SKM-1 (cell line): ENCODE measurements around the gene AGRN.
"Not testable (repeated sequence)": the region's sequence is repeated elsewhere in the genome, so short reads cannot be mapped to it uniquely, and the experiment has no call there.

Experiments
- DNase-seq: peaks from one replicate; lab custom pipeline; 2025; ENCODE audit not compliant: unreplicated experiment; lab: John Stamatoyannopoulos, UW

AGRN gene

DNA sequence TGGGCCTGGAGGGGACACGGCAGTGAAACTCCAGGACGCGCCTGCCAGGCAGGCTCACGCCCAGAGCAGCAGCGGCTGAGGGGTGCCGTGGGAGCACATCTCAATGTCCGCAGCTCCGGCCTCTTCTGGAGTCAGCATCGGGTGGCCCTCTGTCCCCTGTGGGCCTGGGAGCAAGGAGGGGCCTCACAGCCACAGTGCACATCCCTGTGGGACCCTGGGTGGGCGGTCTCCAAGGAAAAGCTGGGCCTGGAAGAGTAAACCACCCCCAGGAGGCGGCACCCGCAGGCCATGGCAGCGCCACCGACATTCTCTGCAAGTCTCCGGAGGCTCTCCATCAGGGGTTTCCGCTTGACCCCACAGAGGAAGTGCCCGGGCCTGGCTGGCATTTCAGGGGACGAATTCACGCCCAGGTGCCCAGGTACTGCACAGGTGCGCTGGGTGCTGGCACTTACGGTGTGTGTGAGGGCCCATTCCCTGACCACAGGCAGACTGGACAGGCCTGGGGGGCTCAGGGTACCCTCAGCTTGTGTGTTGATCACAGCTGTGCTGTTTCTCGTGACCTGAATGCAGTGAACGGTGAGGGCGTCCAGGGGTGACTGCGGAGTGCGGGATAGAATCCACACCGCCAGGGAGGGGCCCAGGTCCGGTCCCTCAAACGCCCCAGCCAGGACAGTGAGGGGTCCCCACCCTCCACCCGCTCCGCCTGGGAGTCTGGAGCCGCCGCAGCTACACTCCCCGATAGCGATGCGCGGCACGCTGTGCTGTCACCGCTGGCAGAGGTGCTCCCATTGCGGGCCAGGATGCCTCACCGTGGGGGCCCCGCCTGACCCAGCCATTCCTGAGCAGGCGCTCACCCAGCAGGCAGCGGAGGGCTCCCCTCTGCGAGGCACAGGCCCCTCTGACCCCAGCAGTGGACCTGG lies 70.8 kb downstream of the AGRN start:
- no peak for DNase-seq

DNA sequence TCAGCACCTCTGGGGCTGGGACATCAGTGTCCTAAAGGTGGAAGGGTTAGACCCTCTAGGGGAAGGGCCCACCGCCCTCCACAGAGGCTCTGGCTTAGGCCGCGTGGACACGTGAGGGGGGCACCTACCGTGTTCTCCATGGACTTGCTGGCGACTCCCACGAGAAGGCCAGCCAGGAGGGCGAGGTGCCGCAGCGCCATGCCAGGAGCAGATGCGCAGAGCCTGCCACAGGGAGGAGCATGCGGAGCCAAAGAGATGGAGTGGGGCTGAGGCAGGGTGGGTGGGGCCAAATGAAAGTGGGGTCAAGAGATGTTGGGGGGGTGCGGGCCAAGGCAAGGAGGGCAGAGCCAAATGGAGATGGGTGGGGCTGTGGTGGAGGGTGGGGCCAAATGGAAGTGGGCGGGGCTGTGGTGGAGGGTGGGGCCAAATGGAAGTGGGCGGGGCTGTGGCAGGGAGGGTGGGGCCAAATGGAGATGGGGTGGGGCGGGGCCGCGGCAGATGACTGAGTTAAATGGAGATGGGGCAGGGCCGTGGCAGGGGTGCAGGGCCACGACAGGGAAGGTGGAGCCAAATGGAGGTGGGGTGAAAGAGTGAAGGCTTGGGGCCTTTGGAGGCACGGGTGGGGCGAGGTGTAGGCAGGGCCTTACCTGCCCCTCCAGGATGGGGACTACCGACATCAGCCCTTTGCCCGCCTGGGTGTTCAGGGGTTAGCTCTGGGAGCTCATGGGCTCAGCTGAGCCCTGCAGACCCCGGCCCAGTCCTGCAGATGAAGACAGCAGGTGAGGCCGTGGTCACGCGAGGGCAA lies 71.6 kb downstream of the AGRN start:
- no peak for DNase-seq

DNA sequence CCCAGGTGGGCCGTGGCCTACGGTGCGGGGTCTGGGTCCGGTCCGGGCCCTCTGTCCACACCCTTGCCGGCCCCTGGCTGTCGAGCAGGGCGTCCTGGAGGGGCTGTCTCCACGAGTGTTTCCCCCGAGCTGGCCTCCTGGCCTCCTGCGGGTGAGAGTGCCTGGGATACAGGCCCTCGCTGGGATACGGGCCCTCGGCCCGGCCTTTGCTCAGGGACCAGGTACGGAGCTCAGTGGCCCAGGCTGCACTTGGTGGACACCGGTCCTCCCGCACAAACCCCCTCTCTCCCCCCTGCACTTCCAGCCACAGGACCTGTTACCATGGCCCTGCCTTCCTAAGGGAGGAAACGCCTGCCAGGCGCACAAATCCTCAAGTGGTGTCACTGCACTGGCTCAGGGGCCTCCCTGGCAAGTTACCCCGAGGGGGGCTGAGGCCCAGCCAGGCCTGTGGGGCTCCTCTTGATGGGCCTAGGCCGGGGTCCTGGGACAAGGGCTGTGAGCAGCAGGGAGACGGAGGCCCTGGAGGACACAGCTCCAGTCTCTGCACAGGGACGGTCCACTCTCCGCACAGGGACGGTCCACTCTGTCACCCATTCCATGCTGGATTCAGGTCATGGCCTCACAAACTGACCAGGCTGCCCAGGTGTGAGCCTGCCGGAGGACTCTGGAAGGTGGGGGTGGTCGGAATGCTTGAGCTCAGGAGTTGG lies 72.4 kb downstream of the AGRN start:
- DNase-seq = no peak

DNA sequence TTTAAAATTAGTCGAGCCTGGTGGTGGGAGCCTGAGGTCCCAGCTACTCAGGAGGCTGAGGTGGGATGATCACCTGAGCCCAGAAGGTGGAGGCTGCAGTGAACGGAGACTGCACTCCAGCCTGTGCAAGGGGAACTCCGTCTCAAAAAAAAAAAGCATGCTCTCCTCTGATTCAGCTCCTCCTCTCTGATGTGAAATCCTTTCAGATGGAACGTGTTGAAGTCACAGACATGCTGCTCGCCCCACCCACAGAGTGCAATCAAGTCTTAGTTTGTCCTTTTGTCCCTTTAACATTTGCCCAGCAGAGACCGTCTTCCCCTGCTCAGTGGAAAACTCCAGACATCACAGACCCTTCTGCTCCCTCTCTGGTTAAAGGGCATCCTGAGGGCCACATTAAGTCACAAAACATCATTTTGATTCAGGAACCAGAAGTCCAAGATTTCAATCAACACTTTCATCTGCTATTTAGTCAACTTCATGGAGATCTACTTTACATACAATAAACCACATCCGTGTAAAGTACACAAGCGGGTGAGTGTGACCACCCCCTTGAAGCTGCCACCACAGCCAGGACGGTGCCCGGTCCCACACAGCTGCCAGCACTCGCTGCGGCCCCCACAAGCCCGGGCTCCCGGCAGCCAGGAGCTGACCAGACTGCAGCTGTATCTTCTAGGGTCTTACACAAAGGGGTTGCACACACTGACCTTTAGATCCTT lies 73.1 kb downstream of the AGRN start:
- no peak for DNase-seq

DNA sequence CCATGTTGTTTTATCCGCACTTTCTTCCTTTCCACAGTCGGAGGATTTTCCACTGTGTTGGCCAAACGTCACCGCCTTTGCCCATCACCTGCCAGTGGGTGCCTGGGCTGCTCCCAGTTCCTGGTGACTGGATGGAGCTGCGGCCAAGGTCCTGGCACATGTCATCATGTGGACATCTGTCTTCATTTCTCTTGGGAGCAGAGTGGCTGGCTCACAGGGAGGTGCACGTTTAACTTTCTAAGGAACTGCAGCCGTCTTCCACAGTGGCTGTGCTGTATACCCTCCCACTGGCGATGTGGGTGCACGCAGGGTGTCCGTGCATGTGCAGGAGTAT lies 73.7 kb downstream of the AGRN start:
- DNase-seq = no peak

DNA sequence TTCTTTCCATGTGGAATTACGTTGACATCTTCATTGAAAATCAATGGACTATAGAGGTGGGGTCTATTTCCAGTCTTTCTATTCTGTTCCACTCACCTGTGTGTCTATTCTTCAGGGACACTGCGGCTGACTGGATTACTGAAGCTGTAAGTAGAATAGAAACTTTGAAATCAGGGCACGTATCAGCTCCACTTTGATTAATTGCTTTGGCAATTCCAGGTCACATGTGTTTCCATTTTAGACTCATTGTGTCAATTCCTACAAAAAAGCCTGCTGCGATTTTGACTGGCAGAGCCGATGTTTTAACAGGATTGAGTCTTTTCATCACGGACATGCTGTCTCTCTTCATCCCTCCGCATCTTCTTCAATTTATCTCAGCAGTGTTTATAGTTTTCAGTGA lies 75.1 kb downstream of the AGRN start:
- no peak for DNase-seq

DNA sequence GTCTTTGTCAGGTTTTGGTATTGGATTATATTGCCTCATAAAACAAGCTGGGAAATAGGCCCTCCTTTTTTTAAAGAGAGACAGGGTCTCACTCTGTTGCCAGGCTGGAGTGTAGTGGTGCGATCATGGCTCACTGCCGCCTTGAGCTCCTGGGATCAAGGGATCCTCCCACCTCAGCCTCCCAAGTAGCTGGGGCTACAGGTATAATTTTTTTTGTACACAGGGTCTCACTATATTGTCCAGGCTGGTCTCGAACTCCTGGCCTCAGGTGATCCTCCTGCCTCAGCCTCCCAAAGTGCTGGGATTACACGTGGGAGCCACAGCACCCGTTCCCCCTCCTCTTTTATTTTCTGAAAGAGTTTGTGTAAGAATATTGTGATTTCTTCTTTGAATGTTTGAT lies 76.2 kb downstream of the AGRN start:
- not testable (repeated sequence) for DNase-seq

DNA sequence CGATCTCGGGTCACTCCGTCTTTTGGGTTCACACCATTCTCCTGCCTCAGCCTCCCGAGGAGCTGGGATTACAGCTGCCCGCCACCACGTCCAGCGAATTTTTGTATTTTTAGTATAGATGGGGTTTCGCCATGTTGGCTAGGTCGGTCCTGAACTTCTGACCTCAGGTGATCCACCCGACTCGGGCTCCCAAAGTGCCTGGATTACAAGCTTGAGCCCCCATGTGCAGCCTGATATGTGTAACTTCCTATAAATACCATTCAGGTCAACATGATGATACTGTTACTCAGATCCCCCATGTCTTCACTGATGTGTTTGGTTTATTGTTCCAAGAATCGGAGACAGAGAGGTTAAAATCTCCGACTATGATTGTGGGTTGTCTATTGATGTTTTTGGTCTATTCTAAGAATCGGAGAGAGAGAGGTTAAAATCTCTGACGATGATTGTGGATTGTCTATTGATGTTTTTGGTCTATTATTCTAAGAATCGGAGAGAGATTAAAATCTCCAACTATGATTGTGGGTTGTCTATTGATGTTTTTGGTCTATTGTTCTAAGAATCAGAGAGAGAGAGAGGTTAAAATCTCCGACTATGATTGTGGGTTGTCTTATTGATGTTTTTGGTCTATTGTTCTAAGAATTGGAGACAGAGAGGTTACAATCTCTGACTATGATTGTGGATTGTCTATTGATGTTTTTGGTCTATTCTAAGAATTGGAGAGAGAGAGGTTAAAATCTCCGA lies 78.9 kb downstream of the AGRN start:
- no peak for DNase-seq

DNA sequence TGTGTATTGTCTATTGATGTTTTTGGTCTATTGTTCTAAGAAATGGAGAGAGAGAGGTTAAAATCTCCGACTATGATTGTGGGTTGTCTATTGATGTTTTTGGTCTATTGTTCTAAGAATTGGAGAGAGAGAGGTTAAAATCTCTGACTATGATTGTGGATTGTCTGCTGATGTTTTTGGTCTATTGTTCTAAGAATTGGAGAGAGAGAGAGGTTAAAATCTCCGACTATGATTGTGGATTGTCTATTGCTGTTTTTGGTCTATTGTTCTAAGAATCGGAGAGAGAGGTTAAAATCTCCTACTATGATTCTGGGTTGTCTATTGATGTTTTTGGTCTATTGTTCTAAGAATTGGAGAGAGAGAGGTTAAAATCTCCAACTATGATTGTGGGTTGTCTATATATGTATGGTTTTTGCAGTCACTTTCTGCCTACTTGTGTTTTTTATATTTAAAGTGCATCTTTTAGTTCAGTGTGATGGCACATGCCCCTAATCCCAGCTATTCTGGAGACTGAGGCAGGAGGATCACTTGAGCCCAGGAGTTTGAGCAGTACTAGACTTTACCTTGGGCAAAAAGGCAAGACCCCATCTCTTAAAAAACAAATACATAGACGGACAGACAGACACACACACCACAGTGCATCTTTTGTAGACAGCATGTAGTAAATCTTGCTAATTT lies 79.7 kb downstream of the AGRN start:
- DNase-seq = no peak

DNA sequence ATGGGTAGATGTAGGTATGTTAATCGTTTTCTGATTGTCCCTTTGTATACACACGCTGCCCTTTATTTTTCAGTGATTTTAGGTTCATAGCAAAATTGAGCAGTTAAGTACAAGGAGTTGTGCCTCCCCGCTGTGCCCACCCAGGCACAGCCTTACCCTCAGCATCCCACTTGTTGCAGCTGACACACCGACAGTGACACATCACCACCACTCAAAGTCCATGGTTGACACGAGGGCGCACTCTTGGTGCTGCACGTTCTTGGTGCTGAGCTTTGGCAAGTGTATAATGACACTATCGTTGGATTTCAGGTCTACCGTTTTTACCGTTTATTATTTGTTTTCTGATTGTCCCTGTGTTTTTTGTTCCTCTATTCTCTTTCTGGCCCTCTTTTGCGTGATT lies 80.4 kb downstream of the AGRN start:
- DNase-seq = no peak

DNA sequence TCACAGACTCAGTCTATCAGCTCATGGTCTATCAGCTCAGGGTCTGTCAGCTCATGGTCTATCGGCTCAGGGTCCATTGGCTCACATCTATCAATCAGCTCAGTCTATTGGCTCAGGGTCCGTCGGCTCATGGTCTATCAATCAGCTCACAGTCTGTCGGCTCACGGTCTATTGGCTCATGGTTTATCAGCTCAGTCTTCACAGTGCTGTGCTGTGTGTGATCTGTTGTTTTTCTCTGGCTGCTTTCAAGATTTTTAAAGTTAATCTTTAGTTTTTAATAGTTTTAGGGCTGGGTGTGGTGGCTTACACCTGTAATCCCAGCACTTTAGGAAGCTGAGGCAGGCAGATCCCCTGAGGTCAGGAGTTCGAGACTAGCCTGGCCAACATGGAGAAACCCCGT lies 81.6 kb downstream of the AGRN start:
- no peak for DNase-seq

DNA sequence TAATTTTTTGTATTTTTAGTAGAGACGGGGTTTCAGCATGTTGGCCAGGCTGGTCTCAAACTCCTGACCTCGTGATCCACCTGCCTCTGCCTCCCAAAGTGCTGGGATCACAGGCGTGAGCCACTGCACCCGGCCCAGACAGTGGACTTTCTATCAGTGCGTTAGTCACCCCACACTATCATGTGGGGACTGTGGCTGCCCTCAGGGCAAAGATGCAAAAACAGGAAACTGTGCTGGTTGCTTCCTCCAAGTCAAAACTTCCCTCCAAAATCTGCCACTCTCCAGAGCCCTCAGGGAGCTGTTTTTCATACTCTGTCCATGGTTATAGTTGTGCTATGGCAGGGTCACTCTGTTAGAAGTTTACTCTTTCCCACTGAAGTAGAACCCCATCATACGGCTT lies 84.2 kb downstream of the AGRN start:
- DNase-seq = peak; percentile 3
